ENCODE measurements around the gene RAB20.

DNA sequence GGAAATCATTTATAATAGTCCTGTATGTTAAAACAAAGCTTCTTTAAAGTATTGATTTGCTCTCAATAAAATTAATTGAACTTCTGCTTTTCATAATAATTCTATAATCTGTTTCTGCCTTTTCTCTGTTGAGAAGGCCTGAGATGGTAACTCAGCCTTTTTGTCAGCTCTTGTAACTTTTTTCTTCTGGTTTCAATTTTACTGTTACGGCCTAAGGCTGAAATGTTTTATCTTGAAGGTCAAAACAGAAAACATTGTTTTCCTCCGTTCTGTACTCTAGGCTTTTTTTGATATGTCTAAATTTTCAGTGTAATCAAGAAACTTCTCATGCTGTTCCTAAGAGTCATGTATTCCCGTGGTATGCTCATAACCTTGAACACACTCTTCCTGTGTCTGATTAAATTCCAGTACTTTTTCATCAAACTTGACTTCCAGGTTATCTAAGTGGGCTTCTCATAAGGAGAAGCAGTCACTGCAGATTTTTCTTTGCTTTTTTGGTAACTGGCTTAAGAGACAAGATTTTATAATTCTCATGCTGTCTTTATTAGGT lies 46.2 kb upstream of the RAB20 start:
- no peak for TF ChIP-seq ZNF8 (CRISPR knock-in tag; IDR thresholded peaks at IDR 0.05)
- TF ChIP-seq, protein P1, sequence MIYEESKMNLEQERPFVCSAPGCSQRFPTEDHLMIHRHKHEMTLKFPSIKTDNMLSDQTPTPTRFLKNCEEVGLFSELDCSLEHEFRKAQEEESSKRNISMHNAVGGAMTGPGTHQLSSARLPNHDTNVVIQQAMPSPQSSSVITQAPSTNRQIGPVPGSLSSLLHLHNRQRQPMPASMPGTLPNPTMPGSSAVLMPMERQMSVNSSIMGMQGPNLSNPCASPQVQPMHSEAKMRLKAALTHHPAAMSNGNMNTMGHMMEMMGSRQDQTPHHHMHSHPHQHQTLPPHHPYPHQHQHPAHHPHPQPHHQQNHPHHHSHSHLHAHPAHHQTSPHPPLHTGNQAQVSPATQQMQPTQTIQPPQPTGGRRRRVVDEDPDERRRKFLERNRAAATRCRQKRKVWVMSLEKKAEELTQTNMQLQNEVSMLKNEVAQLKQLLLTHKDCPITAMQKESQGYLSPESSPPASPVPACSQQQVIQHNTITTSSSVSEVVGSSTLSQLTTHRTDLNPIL (CRISPR knock-in tag; IDR thresholded peaks at IDR 0.05; ENCODE audit: low read depth), result no peak
- no peak for TF ChIP-seq ZNF565 (CRISPR knock-in tag; conservative IDR thresholded peaks at IDR 0.05; ENCODE audit: low read depth)
- TF ChIP-seq ZFP3 (CRISPR knock-in tag; IDR thresholded peaks at IDR 0.05), result no peak
- TF ChIP-seq PPARA (CRISPR knock-in tag; IDR thresholded peaks at IDR 0.05; ENCODE audit: borderline replicate concordance), result no peak
- no peak for TF ChIP-seq ESRRG (CRISPR knock-in tag; IDR thresholded peaks at IDR 0.05)
